HG03439 (cell line): ENCODE results near the gene TENM4.

Source experiments
- ATAC-seq: cut with Tn5 transposase; IDR thresholded peaks from one replicate; pipeline ENCODE4 v1.9.1; 2021; ENCODE audit warnings: mild to moderate bottlenecking, moderate library complexity; ENCODE audit not compliant: unreplicated experiment

TENM4 gene

DNA sequence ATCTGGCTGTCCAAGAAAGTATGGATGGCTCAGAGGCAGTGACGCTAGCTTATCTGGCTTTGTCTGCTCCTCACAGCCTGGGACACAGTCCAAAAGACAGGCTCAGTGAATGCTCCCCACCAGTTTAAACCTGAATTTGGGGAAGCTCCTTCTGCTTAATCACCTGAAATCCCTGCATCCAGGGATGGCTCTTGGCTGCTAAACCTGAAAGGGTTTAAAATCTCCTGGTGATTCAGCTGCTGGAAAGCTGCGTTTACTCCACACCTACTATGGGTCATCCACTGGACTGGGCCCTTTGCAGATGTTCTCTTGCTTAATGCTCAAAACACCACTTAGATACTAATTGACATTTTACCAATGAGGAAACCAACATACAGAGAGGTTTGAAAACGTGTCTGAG, 564.2 kb downstream of the TENM4 start:
- ATAC-seq: no peak

DNA sequence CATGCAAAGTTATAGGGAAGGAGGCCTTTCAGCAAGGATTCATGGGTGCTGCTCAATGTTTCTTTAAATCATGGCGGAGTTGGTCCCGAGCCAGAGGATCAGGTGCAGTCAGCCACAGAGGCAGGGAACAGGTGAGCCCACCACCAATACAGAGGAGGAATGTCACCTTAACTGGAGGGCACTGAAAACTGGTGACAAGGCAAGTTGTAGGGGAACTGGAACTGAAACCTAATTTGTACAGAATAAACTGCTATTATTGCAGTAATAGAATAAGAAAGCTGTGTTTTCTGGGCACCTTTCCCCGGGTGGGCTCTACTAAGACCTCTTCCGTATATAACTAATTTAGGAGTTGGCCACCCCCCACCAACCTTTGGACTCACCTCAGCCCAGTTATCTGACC, 570.2 kb downstream of the TENM4 start:
- no peak for ATAC-seq

DNA sequence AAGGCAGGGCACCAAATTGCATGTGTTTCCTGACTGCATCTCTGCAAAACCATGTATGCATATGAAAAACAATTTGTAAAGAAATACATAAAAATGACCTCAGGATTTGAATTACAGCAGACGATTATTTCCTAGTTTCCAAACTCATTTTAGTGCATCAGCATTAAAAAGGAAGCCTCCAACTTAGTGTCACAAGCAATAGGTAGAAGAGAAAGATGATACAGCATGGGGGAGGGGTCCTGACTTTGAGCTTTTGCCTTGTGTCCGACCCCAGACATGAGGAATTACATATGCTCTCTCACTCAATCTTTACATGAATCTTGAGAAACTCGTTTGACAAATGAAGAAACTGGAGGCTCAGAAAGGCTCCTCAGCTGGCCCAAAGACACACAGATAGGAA, 571.5 kb downstream of the TENM4 start:
- ATAC-seq: no peak

DNA sequence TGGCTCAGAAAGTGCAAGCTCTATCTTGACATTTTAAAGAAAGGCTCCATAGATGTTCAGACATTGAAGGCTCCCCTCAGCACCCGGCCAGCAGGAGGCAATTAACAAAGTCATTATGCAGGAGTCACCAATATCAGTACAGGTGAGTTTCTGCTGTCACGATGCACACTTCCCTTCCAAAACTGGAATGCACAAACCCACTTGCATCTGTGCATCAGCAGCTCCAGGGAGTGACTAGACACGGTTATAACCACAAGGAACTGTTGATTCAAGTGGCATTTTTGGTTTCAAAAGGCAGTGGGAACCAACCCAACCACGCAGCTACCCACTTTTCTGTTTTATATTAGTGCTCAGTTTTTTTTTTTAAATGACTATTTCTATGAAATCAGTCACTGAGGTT, 572.3 kb downstream of the TENM4 start:
- ATAC-seq: no peak

DNA sequence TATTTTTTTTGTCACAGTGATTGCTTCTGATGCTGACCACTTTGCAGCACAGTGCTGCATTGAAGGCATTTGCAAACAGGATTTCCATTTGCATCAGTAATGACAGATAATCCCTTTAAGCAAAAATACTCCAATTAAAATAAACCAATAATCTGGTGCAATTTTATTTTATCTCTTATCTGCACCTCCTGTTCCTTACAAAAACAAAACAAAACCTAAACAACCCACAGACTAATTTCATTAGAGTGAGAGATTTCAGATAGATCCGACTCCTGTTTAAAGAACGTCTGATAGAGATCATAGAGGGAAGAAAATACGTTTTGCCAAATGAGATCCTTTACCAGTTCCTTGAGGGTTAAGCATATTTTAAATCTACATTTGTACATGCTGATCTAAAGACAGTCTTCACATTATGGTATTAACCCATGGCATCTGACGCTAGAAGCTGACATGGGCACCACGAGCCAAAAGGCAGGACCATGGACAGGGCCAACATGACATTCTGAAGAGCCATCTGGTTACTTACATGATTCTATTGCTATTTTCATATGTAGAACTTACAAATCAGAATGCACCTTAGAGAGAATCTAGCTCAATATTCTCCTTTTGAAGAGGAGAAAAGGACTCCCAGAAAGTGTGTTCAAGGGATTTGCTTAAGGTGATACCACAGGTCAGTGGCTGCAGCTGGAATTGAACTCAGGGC, 580.0 kb downstream of the TENM4 start:
- no peak for ATAC-seq

DNA sequence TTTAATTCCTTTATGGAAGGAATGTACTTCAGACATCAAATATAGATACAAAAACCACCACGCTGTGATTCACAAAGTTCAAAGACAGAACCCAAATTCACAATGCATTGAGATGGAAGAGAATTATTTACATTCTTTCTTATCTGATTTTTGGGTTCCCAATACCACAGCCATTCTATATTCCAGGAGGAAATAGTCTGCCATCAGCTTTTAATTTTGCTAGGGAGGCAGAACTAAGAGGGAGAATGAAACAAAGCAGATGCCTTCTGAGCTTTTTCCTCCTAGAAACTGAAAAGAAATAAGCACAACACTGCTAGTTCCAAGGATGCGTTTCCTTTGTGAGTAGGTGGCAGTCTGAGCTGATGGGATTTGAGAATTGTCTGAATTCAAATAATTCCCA, 583.1 kb downstream of the TENM4 start:
- no peak for ATAC-seq

DNA sequence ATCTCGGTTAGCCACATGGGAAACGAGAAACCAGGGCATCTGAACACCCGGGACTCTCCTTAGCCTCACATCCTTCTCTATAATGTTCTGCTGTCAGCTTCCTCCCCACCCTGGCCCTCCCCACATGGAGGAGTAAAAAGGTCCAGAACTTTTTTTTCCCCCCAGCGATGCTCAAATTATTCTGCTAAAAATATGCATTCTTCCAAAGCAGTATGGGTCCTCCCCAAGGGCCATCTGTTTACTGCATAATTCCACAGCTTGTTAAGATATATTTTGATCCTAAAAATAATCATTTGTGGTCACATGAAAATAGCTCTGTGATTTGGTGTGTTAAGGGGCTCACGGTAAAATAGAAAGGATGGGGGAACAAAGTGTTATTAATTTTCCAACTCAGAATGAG, 584.6 kb downstream of the TENM4 start:
- no peak for ATAC-seq

DNA sequence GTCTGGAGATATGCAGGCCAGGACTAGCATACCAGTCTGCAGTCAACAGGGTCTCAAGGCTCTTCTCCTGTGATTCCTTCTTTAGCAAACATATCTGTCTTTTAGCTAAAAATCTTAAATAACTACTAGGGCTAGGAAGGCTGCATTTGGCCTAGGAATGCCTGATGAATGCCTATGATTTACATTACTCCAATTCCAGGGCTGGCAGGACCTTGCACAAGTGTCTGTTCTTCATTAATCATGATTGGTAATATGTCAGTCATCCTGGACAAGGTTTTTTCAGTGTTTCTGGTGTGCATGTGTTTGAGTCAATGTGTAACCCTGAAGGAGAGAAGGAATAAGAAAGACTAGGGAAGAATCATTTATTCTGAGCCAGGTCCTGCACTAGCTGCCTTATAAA, 585.7 kb downstream of the TENM4 start:
- ATAC-seq: no peak

DNA sequence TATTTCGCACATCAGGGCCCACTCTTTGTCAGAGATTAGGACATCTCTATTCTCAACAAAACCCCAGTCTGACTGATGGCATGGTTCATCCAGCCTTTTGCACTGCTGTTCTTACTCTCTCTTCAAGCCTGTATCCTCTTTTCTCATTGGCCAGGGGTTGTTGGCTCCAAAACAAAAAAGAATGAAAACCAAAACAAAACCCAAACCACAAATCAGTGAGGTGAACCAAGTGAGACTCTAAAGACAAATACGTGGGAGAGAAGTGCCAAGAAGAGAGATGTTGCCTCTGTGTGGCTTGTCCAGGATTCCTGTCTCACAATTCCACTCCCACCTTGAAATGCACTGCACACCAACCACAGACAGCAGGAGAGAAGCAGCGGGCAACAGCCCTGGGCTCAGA, 587.3 kb downstream of the TENM4 start:
- no peak for ATAC-seq

DNA sequence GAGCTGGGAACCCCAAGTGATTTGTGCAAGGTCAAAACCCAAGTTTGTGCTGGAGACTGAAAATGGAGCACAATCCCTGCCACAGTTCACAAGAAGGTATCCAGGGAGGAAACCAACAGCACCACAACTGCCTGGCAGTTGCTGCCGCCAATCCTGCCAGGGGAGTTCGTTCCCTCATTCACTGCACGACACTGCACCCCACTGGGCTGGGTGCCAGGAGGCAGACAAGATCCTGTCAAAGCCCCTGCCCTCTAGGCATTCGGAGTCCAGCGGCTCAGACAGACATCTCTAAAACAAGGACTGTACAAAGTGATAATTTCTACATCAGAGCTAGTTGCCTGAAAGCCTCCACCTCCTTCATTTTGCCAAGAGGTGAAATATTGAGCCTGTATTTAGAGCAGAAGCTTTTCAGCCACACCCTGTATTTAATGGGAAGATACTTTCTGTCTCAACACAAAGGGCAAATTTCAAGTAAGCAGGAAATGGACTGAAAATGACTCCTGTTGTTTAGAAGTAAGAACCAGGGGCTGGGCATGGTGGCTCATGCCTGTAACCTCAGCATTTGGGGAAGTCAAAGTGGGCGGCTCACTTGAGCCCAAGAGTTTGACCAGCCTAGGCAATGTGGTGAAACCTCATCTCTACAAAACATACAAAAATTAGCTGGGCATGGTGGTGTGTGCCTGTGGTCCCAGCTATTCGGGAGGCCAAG, 588.8 kb downstream of the TENM4 start:
- ATAC-seq: no peak

DNA sequence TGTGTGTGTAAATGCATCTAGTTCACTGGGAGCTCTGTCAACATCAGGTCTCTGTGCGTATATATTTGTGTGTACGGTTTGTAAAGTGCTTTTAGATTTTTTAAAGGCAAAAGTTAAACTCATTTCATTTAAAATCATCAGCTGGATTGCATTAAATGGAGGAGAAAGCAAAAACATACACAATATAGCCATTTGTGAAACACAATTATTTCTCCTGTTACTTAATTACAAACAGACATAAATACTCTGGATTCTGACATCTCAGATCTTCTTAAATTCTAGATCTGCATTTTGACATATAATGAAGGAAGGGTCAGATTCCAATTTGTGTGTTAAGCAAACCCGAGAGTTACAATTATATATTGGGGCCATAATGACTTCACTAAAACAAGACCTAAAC, 590.8 kb downstream of the TENM4 start:
- no peak for ATAC-seq

DNA sequence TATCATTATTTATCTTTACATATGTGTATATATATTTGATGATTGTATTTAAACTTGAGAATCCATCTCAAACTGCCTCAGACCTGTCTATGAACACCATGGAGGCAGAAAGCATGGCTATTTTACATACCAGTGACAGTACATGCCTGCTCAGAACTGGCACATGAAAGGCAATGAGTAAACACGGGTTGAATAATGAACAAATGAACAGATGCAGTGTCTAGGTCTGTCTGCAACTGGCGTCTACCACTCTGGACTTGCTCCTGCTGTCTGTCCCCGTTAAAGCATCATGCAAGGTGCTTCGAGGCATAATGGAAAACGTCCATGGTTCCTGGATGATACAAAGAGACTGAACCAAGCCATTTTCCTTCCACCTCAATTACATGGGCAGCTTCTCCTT, 594.6 kb downstream of the TENM4 start:
- ATAC-seq: no peak

DNA sequence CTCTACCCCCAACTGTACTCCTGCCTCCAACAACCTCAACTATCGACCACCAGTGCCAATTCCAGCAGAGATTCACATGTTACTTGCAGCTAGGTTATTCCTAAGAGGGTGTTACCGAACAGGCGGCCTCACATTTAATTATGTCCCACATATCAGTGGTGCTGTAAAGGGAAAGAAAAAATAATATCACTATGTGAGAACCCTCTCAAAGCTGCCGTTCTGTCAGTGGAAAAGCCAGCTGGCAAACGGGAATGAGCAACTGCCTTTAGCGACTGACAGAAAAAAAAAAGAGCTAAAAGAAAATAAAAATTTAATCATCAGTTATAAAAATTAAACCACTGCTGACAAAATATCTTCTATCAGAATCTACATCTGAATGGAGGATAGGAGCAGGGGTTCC, 595.3 kb downstream of the TENM4 start:
- no peak for ATAC-seq

DNA sequence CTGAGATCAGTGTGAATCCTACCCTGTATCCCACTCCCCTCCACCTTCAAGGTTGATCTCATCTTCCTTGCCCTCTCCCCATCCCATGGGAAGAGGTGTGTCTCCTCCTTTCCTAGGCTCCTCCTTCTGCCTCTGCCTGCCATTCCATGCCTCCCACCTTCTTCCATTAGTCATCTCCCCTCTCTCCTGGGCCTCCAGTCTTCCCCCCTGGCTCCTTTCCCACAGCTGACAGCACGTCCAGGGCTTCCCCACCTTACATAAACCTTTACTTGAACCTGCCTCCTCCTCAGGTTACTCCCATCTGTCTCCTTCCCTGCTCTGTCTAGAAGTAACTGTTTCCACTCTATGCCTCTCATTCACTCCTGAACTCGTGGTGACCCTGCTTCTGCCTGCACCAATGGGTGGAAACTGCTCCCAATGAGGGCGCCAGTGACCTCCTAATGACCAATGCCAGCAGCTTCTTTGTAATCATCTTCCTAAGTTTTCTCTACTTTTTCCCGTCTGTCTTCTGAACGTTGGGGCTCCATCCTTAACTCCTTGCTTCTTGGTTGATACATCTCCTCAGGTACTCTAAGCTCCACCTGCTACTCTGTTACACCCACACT, 599.3 kb downstream of the TENM4 start:
- no peak for ATAC-seq

DNA sequence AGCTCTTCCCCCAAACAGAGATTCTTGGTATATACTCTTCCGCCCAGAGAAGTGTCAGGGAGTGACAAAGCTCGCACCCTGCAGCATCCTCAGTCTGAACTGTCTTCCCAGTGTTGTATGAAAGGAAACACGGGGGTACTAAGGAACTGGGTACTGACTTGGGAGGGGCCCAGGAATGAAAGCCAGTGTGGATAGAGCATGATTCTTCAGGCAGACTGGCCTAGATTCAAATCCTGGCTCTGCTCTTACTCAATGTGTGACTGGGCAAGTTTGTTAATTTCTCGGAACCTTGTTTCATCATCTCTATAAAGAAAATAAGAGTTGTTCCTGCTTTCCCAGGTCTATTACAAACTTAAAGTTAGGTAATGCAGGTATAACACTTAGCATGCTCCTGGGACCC, 600.2 kb downstream of the TENM4 start:
- no peak for ATAC-seq

DNA sequence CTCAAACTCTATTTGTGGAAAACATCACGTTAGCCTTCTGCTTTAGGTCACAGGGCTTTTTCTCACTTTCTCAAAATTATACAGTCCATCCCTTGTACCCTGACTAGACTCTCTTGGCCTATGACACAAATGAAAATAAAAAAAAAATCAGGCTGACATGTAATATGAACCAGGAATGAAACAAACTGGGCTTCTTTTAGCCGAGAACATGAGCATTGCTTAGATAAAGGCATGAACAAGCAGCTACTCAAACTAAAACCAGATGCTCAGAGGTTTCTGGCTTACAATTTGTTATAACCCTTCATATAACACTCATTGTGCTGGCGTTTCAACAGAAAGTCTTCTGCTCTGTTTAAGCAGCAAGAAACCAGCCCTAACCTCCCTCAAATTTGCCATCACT, 600.6 kb downstream of the TENM4 start:
- ATAC-seq: no peak

DNA sequence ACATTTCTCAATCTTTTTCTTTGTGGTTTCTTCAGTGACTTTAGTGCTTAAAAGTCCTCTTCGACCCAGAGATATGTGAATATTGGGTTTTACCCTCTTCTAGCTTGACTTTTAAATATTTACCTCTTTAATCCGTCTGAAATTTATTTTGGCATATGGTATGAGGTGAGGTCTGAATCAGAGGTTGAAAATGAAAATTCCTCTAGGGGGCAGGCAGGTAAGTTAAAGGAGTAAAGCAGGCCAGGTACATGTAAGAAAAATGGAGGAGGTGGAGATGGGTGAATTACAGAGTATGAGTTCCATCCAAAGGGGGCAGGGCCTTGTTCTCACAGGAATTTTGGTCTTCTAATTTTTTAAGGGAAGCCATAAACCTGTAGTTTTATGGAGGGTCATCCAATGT, 602.4 kb downstream of the TENM4 start:
- ATAC-seq: no peak

DNA sequence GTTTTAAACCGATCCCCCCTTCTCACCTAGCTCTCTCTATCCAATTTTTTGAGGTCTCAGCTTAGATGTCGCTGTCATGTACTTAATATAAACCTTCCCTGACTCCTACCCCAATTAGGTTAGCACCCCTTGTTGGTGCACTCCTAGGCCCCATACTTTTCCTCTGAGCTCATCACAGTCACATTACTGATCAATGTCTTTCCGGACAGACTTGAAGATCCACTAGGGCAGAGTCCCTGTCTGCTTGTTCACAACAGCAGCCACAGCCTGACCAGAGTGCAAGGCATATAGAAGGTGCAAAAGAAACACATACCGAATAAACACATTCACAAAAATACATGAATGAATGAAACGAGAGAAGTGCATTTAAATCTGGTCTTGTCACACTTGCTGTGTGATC, 605.2 kb downstream of the TENM4 start:
- no peak for ATAC-seq

DNA sequence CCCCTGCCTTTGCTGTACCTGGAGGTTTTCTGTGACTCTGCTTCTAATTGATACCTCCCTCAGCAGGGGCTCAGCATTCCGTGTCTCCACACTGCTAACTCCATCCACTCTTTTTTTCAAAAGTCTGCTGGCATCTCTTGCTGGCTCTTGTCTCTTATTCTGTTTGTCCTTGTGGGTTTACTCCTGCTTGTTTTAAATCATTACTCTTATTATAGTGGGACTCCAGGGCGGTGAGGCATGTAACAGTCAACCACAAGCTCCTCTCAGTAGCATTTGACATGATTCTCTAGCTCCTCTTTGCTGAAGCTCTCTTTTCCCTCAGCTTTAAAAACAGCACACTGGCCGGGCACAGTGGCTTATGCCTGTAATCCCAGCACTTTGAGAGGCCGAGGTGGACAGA, 605.9 kb downstream of the TENM4 start:
- ATAC-seq: no peak

DNA sequence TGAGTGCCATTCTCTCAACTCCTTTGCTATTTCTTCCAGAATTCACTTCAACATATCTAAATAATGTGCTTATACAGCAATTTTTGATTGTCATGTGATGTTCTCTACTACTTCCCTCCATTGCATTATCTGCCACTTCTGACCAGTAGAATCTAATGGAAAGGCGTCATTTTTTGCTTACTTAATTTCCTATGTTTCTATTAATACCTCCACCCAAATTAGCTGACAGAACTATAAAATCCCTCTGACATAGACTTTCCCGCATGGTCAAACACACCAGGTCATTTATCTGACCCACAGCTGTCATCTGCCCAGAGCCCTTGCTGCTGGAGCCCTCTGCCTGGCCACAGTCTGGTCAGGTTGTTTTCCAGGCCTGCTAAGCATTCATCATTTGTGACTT, 607.6 kb downstream of the TENM4 start:
- no peak for ATAC-seq

DNA sequence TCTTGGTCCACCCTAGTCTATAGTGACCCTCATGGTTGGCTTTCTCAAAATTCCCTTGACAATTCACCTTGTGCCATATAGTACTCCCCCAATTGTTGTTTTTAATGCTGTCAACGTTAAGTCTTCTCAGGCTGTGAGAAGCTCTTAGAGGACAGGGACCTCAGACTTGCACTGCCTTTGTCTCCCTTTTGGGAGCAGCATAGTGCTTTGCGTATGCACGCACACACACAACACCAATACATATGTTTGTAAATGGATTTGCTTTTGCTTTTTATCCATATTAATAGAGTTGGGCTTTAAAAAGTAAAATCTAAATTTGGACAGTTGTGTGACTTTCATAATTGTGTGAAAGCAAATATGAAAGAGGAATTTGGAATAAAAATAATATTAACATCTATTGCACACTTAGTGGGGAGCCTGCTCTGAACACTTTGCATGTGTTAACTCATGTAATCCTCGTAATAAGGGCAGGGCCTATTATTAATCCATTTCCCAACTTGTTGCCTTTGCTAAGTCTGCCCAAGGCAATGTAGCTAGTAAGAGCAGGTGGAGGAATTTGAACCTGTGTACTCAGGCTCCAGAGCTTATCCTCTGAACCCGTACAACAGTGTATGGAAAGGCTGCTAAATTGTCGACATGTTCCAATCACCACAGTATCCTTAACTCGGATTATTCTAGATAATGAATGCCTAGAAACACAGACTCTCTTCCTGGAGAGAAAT, 608.4 kb downstream of the TENM4 start:
- no peak for ATAC-seq

DNA sequence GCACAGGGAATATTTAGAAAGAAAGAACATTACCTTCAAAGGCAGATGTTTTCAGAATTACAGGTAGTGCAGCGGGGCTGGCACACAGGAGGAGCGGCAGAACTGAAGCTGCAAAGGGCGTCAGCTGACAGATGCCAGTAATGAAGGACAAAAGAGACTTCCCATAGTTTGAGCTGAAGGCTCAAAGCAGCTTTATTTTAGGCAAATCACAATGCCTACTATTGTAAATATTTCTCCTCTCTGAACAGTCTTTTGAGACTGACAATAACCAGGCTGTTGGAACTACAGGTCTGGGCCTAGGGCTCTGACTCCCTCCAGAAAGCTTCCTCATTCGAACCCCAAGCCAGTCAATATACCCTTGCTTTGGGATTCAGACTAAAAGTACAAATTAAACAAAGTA, 609.3 kb downstream of the TENM4 start:
- no peak for ATAC-seq
